GM21515 (cell line): Measurements from ENCODE around the gene AMH.
"Not testable (repeated sequence)": the region's sequence is repeated elsewhere in the genome, so short reads cannot be mapped to it uniquely, and the experiment has no call there.

ENCODE experiments used
- ATAC-seq: cut with Tn5 transposase; IDR thresholded peaks from one replicate; pipeline ENCODE4 v1.9.1; 2021; ENCODE audit not compliant: unreplicated experiment

AMH gene

DNA sequence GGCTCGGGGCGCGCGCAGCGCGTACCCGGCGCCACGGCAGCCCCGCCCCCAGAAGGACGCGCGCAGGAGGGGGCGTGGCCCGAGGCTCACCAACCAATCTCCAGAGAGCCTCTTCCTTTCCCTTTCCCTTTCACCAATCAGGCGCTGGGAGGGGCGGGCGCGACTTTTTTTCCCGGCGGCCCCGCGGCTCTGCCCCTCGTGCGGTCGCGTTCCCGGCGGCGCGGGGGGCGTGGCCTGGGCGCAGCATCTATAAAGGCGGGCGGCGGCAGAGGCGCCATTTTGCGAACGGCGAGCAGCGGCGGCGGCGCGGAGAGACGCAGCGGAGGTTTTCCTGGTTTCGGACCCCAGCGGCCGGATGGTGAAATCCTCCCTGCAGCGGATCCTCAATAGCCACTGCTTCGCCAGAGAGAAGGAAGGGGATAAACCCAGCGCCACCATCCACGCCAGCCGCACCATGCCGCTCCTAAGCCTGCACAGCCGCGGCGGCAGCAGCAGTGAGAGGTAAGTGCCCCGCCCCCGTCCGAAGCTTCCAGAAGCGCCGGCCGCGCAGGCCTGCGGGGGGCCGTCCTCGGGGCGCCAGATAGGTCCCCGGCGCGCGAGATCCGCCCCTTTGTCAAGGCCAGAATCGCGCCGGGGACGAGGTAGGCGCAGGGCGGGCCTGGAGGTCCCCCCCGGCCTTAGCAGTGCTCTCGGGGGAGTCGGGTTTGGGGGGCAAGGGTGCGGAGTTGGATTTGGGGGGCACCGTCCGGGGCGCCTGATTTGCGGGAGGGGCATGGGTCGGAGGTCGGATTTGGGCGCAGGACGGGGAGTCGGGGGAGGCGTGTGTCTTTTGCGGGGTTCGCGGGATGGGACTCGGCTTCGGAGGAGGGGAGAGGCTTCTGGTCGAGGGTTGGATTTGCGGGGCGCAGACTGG lies 20.4 kb downstream of the AMH start:
- peak; percentile 56 for ATAC-seq

DNA sequence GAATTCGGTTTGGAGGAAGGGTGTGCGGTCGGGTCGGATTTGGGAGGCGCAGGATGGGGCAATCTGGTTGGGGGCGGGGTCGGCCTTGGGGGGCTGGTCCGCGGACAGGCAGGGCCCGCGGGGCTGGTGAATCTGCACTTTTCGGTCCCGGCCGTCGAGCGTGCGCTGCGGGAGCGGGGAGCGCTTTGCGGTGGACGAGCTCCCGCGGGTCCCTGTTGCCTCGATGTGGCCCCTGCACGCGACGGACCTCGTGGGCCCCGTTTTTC lies 21.0 kb downstream of the AMH start:
- ATAC-seq = no peak

GRCh38 chr19:2270423-2271233 lies 21.5 kb downstream of the AMH start:
- no peak for ATAC-seq

GRCh38 chr19:2271234-2272103 lies 22.3 kb downstream of the AMH start:
- no peak for ATAC-seq

- ATAC-seq = no peak
These were observed 24.4 kb downstream of the AMH start for GRCh38 chr19:2273356-2274184.

DNA sequence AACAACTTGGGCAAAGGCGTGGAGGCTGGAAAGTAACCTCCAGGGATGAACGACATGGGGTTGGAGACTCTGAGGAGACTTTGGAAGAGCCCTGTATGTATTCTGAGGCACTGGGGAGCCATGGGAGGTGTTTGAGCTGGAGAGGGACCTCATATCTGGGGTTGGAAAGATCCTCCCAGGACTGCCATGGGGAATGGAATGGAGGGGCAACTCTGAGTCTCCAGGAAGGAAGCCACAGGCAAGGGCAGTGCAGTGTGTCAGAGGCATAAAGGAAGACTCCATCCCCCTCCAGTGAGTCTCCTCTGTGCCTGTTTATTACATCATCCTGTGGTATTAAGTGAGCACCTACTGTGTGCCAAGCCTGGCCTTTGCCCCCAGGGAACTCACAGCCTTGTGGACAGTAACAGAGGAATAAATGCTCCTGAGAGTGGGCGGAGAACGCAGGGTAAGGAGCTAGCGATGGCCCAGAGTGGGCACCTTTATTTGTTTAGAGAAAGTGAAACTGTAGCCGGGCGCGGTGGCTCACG lies 25.1 kb downstream of the AMH start:
- ATAC-seq = no peak

DNA sequence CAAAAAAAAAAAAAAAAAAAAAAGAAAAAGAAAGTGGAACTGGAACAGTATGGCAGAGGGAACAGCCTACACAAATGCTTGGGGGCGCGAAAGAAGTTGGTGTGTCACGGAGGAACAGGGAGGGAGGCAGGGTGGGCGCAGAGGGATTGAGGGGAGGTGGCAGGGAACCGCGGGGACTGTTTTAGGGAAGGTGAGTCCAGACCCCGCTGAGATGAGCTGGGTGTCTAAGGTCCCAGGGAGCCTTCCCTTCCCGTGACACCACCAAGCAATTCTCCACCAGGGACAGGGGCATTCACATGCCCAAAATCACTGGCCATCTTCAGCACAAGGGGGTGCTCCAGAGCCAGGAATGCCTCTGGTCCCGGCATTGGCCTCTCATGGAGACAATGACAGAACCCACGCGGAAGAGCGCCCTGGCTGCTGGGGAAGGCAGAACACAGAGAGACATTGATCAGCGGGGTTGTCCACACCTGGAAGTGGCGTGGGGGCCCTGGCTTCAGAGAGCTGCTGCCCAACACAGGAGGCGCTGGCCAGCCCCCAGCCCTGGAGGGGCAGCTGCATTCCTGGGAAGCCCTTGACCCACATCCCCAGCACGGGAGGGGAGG lies 25.9 kb downstream of the AMH start:
- no peak for ATAC-seq

- ATAC-seq = no peak
These were observed 26.7 kb downstream of the AMH start for GRCh38 chr19:2275588-2276428.

DNA sequence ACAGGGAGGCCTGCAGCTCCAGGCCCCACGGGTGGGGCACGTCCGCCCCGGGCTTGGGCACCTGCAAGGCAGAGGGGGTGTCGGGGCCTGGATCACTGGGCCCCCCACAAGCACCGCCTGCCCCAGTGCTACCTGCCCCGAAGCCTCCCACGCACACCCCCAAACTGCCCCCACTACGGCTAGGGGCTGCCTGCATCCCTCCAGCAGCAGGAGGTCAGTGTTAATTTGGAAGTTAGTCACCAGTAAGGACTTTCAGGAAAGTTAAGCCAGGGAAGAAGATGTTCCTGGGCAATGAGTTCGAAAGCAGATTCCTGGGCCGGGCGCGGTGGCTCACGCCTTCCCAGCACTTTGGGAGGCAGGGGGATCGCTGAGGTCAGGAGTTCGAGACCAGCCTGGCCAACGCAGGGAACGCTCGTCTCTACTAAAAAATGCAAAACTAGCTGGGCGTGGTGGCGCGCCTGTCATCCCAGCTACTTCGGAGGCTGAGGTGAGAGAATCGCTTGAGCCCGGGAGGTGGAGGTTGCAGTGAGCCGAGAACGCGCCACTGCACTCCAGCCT lies 27.4 kb downstream of the AMH start:
- no peak for ATAC-seq

DNA sequence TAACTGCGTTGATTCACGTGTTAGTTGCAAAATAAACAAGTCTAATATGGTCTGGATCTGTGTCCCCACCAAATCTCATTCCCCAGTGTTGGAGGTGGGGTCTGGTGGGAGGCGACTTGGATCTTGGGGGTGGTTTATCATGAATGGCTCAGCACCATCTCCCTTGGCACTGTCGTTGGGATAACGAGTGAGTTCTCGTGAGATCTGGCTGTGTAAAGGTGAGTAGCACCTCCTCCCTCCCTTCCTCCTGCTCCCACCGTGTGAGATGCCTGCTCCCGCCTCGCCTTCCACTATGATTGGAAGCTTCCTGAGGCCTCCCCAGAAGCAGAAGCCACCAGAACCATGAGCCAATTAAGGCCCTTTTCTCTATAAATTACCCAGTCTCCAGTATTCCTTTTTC lies 28.0 kb downstream of the AMH start:
- no peak for ATAC-seq

GRCh38 chr19:2278459-2279158 lies 29.5 kb downstream of the AMH start:
- ATAC-seq = no peak

DNA sequence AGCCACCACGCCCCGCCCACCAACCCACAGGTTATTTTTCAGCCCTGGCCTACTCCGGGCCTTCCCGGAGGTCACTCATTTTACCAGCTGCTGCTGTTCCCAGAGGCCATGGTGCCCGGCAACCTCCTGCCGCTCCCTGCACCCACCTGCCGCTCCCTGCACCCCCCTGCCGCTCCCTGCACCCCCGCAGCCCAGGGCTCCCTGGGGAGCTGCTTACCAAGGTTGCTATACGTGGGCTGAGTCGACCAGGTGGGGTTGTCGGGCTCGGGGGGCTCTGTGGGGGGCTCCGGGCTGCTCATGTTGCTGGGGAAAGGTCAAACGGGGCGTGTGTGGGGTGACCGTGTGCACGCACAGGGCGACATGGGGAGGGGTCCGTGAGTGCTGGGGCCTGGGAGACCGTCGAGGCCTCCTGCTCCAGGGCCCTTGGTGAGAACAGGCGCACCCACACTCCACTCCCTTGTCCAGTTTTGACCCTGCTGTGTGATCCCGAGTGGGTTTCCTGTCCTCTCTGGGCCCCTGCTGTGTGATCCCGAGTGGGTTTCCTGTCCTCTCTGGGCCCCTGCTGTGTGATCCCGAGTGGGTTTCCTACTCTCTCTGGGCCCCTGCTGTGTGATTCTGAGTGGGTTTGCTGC lies 31.6 kb downstream of the AMH start:
- ATAC-seq = no peak

GRCh38 chr19:2281265-2282061 lies 32.3 kb downstream of the AMH start:
- ATAC-seq = not testable (repeated sequence)

DNA sequence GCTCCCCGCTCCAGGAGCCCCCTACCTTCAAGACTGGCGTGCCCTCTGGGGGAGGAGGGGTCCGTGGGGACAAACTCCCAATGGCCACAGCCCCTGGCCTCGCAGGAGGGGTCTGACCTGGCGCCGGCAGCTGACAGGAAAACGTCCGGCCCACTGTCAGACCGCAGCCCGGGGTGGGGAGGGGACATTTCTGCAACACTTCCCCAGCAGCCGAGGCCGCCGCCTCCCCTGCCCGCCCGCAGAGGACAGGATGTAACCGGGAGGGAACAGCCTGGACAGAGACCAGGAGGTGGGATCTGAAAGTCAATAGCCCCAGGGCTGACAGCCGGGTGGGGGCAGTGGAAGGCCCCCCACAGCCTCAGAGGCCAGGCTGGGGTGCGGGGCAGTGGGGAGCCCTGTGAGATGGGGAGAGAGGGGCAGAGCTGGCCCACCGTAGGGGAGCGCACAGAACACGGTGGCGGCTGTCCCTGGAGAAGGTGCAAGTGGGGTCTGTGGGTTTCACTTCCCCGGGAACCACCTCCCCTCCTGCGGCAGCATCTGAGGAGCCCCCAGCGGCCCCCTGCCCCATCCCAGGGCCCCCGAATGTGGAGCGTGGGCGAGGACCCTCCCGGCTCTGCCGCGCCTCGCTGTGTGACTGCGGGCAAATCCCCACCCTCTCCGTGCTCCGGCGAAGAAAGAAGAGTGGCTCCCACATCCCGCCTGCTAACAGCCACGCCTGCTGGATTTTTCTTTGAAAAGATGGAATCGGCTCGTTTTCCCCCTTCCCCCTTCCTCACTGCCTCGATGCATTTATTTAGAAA lies 33.1 kb downstream of the AMH start, which contains the start of gene PEAK3:
TSS of gene PEAK3 (minus strand) at position 114 of the 800 bp plus-strand sequence. CDS start 1,244 bp downstream, outside the sequence.
- ATAC-seq = no peak

DNA sequence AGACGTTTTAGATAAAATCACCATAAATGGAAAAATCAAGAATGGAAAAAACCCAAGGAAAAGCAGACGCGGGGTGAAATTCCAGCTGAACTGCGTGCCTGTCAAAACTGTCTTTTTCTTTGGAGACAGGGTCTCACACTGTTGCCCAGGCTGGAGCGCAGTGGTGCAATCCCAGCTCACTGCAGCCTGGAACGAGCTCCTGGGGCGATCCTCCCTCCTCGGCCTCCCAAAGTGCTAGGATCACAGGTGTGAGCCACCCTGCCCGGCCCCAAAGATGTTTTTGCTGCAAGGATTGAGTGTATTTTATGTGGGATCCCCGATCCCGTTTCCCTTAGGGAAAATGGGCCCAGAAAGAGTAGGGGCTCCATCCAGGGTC lies 33.7 kb downstream of the AMH start:
- no peak for ATAC-seq
